Activated CD8-positive, alpha-beta T cell treated with anti-CD3 and anti-CD28 coated beads for 36 hours (primary cell): Measurements from ENCODE around the gene MRPL11. TPM values are rescaled to one million over a fixed set of nuclear protein-coding genes. Genes with fewer than 3 reads are reported as not detected.
A peak's percentile ranks its signal among the peaks of the same experiment; 100 is the strongest.

Experiments used
- ATAC-seq: fragments of 200-7000 bp; cut with Tn5 transposase; one replicate; pipeline ENCODE4 v1.10.0; 2021; ENCODE audit warnings: mild to moderate bottlenecking, moderate library complexity
- CTCF ChIA-PET: fragments of 350-600 bp; sonication (Branson Sonifier 250); formaldehyde crosslinking; loops from one replicate; lab custom pipeline; 2021; ENCODE audit warnings: antibody characterized with exemption; lab: Charles Lee
- POLR2A ChIA-PET: fragments of 350-600 bp; sonication (Branson Sonifier 250); formaldehyde crosslinking; loops from one replicate; lab custom pipeline; 2021; ENCODE audit warnings: antibody characterized with exemption; lab: Charles Lee
- DNase-seq: peaks from one replicate; pipeline ENCODE4 v3.0.0-alpha.2; 2020
- H3K27ac Mint-ChIP-seq: one replicate; pipeline ENCODE4 v1.8.0; 2021; ENCODE audit warnings: mild to moderate bottlenecking, mixed read lengths
- H3K27me3 Mint-ChIP-seq: one replicate; pipeline ENCODE4 v1.8.0; 2021; ENCODE audit warnings: mixed read lengths
- H3K36me3 Mint-ChIP-seq: one replicate; pipeline ENCODE4 v1.8.0; 2021; ENCODE audit warnings: low read depth, mixed read lengths
- H3K4me1 Mint-ChIP-seq: one replicate; pipeline ENCODE4 v1.8.0; 2021; ENCODE audit warnings: low read depth, mixed read lengths
- H3K4me3 Mint-ChIP-seq: one replicate; pipeline ENCODE4 v1.8.0; 2021; ENCODE audit warnings: mild to moderate bottlenecking, moderate library complexity, mixed read lengths
- H3K9me3 Mint-ChIP-seq: one replicate; pipeline ENCODE4 v1.8.0; 2021; ENCODE audit warnings: mixed read lengths
- intact Hi-C: fragments of 100-400 bp; cut with micrococcal nuclease; formaldehyde crosslinking; loops from one replicate; pipeline ENCODE4 v1.10.0; 2022
- total RNA-seq, 2 experiments: library from RNA; stranded (reverse); gene quantifications; one replicate each; pipeline ENCODE4 v1.2.3, GENCODE V29; 2021
- TF ChIP-seq, protein P1 (sequence below): fragments of 200-600 bp; IDR thresholded peaks from one replicate; pipeline ENCODE4 v1.8.0; 2022; ENCODE audit warnings: antibody characterized with exemption, mild to moderate bottlenecking

MRPL11 gene
- total RNA-seq, 2 experiments from 2014 or later: 135 to 142 TPM

DNA sequence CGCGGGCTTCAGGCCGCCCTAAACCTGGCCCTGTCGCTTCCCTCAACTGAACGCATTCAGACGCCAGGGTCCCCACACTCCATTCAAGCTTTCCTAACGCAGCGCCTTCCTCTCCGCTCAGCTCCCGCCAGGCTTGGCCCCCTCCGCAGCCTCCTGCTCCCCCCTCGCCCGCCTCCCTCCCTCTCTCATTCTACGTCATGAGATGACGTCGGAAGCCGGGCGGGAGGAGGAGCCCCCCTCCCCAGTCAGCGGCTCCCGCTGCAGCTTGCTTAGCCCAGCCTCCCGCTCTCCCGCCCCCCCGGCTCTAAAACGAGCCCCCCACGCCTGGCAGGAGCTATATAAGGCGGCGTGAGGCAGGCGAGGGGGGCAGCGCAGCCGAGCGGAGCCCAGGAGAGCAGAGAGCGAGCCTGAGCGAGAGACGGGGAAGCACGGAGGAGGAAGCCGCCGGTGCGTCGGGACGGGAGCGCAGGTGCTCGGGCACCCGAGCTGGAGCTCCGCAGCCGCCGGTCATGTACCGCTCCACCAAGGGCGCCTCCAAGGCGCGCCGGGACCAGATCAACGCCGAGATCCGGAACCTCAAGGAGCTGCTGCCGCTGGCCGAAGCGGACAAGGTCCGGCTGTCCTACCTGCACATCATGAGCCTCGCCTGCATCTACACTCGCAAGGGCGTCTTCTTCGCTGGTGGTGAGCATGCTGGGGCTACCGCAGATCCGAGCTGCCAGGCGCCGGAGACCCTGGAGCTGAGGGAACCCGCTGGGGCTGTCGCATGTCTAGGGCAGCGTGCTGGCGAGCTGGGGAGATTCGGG, 17.8 kb downstream of the MRPL11 start, which contains the start of gene NPAS4:
Gene NPAS4 (plus strand): TSS at position 365 of the 806 bp plus-strand sequence. CDS start 145 bp downstream, at position 510.
- ChIA-PET POLR2A (interaction anchor here (0.6 to 1.6 kb wide), 10 partner anchors 10 to 285 kb away, joined by 3 to 7 read pairs (median 4); partner anchors contain the start of genes DPP3 and MRPL11), CTCF (interaction anchor here (0.9 to 3.4 kb wide), 14 partner anchors 10 to 257 kb away, joined by 3 to 37 read pairs (median 6); partner anchors contain the start of genes DPP3, MRPL11, RBM4B and YIF1A)
- Mint-ChIP-seq H3K9me3 (no peaks in the 10 kb centered on the region), H3K27ac (no peak within 1 kb of the TSS), H3K4me1 (peaks cover 31% of the 10 kb centered on the region), H3K36me3 (no peaks in the 10 kb centered on the region), H3K27me3 (peaks cover 40% of the 10 kb centered on the region), H3K4me3 (no peak within 1 kb of the TSS)
- ATAC-seq: no peak
- TF ChIP-seq, protein P1, sequence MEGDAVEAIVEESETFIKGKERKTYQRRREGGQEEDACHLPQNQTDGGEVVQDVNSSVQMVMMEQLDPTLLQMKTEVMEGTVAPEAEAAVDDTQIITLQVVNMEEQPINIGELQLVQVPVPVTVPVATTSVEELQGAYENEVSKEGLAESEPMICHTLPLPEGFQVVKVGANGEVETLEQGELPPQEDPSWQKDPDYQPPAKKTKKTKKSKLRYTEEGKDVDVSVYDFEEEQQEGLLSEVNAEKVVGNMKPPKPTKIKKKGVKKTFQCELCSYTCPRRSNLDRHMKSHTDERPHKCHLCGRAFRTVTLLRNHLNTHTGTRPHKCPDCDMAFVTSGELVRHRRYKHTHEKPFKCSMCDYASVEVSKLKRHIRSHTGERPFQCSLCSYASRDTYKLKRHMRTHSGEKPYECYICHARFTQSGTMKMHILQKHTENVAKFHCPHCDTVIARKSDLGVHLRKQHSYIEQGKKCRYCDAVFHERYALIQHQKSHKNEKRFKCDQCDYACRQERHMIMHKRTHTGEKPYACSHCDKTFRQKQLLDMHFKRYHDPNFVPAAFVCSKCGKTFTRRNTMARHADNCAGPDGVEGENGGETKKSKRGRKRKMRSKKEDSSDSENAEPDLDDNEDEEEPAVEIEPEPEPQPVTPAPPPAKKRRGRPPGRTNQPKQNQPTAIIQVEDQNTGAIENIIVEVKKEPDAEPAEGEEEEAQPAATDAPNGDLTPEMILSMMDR: no peak
- intact Hi-C loops: loop anchor here (5.0 kb wide), 1 partner anchor 256 kb away; the partner anchor contains the start of gene RBM4B
- DNase-seq: no peak

DNA sequence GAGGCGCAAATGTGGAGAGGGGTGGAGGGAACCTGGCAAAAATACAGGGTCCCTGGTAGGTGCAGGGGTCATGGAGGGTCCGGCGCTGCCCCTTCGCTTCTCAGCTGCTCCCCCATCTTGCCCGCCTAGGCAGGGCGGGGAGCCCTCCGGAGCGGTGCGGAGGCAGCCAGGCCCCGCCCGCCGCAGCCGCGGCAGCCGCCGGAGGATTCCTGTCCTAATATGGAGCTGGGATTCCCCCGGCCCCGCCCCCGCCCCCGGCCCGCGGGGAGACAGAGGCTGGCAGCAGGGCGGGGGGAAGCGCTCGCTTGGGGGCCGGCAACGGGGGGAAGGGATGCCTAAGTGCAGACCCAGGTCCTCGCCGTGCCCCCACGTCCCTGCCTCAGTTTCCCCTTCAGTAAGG, 18.8 kb downstream of the MRPL11 start:
- intact Hi-C loops: loop anchor here (5.0 kb wide), 1 partner anchor 257 kb away; the partner anchor contains the start of gene RBM4B
- ATAC-seq (no peak), DNase-seq (peak; percentile 33)
- Mint-ChIP-seq H3K9me3 (no peaks in the 10 kb centered on the region), H3K27ac (no peak overlapping the region), H3K4me3 (no peak overlapping the region), H3K4me1 (peaks cover 31% of the 10 kb centered on the region), H3K36me3 (no peaks in the 10 kb centered on the region), H3K27me3 (peaks cover 47% of the 10 kb centered on the region)
- TF ChIP-seq, protein P1: no peak
- CTCF ChIA-PET: interaction anchor here (2.3 to 3.4 kb wide), 3 partner anchors 11 to 34 kb away, joined by 11 to 37 read pairs (median 20); no protein-coding TSS in a partner anchor
- POLR2A ChIA-PET: no interaction called here

GRCh38 chr11:66418986-66419308, 19.7 kb downstream of the MRPL11 start:
- peaks cover 54% of the 10 kb centered on the region for H3K27me3 Mint-ChIP-seq
- no peaks in the 10 kb centered on the region for H3K36me3 Mint-ChIP-seq
- H3K9me3 Mint-ChIP-seq: no peaks in the 10 kb centered on the region
- peaks cover 31% of the 10 kb centered on the region for H3K4me1 Mint-ChIP-seq
- DNase-seq: no peak
- H3K4me3 Mint-ChIP-seq: peak overlapping the region; percentile 24
- ChIA-PET POLR2A (interaction anchor here (0.9 kb wide), 2 partner anchors 10 to 21 kb away, joined by 3 to 4 read pairs; no protein-coding TSS in a partner anchor), CTCF (interaction anchor here (0.8 to 3.4 kb wide), 6 partner anchors 9 to 61 kb away, joined by 3 to 39 read pairs (median 16); partner anchors contain the start of genes DPP3 and MRPL11)
- intact Hi-C loops: no loop called here
- H3K27ac Mint-ChIP-seq: no peak overlapping the region
- TF ChIP-seq, protein P1: no peak
- no peak for ATAC-seq

DNA sequence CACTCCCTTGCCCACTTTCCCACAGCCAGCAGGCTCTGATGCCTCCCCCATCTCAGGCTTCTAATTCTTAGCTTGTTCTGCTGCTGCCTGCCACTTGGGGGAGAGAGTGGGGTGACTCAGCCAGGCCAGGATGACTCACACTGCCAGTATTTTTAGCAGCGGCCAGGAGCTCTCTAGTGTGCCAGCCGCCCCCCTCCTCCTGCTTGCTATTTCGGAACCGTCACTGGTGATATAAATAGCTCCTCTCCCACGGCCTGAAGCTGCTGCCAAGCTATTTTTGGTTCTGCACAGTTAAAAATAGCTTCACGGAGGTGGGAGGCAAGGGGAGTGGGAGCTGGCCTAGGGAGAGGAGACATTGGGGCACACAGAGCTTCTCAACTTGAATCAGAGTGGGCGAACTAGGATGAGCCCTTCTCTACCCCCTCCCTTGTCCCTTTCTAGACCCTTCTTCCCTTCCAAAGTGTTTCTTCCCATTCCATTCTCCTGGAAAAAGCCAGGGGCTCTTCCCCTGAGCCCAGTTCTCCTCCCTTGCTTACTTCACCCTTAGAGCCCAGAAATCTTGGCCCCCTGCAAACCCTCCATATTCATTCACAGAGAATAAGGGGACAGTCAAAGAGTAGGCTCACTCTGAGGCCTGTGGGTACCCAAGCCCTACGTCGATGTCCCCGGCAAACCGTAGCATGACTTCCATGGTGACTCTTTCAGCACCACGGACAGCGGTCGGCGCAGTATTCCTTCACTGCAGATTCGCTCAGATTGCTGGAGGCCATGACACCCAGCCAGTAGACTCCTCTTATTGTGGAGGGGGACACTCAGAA, 20.3 kb downstream of the MRPL11 start:
- TF ChIP-seq, protein P1: peak; percentile 59
- Mint-ChIP-seq H3K27ac (no peak overlapping the region), H3K4me1 (peaks cover 31% of the 10 kb centered on the region), H3K36me3 (no peaks in the 10 kb centered on the region), H3K4me3 (peak overlapping the region; percentile 24), H3K27me3 (peaks cover 57% of the 10 kb centered on the region), H3K9me3 (no peaks in the 10 kb centered on the region)
- intact Hi-C loops: no loop called here
- ChIA-PET POLR2A (interaction anchor here (0.8 to 0.9 kb wide), 3 partner anchors 9 to 21 kb away, joined by 3 to 4 read pairs (median 3); partner anchors contain the start of gene MRPL11), CTCF (interaction anchor here (0.7 to 4.1 kb wide), 18 partner anchors 10 to 260 kb away, joined by 3 to 39 read pairs (median 5); partner anchors contain the start of genes DPP3, MRPL11, PELI3 and RBM4B)
- DNase-seq: peak; percentile 90
- ATAC-seq: peak; percentile 88
